ENCODE data around the gene OLFM2.
"Not testable (repeated sequence)": the region's sequence is repeated elsewhere in the genome, so short reads cannot be mapped to it uniquely, and the experiment has no call there.

The OLFM2 gene

DNA sequence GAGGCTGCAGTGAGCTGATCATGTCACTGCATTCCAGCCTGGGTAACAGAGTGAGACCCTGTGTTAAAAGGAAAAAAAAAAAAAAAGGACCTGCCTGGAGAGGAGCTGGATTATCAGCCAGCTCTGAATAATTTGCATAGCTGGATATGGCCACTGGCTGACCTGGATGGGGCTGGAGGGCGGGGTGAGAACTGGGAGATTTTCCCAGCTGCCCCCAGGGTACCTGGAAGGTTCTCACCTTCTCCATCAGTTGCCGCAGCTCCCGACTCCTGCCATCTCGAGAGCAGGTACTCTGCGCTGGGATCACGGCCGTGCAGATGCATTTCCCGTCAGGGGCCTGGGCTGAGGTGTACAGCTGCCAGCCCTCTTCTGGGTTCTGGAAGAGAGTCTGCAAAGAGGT is 75.9 kb downstream of the OLFM2 start:
- no peak for DNase-seq

DNA sequence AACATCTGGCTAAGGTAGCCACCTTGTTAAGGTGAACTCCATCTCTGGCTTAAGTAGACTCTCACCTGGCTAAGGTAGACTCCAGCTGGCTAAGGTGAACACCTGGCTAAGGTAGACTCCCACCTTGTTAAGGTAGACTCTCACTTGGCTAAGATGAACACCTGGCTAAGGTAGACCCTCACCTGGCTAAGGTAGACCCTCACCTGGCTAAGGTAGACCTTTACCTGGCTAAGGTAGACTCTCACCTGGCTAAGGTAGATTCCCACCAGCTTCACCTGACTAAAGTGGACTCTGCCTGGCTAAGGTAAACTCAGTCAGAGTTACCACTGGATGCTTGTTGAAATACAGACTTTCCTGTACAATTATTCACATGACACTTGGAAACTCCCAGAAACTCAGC is 77.5 kb downstream of the OLFM2 start:
- DNase-seq = no peak

DNA sequence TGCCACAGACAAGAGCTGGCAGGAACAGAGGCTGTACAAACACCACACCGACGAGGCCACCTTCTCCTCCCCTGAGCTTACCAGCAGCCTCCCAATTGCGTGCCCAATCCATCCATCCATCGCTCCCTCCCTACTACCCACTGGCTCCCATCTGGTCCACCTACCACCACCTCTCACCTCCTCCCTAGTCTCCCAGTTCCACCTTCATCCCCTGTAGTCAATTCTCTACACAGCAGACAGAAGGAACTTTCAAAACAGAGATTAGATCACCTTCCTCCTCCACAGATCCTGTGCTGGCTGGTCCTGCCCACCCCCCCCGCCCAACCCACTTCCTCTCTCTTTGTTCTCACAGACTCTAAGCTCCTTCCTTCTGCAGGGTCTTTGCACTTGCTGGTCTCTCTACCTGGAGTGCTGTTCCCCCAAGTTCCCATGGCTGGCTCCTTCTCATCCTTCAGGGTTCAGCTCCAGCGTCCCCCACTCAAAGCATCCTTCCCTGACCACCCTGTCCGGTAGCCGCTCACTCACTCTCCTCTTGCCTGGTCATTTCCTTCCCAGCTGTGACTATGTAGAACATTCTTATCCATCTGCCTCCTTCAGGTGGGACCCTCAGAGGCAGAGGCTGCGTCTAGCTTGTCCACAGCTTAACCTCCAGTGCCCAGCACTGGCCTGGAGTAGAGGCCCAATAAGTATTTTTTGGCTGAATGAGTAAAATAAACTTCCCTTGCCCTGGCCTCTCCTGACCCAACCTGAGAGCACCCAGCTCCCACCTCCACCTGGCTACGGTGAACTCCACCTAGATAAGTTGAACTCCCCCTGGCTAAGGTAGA is 78.2 kb downstream of the OLFM2 start:
- peak in 1 of 2 donors; percentile 25 for DNase-seq

DNA sequence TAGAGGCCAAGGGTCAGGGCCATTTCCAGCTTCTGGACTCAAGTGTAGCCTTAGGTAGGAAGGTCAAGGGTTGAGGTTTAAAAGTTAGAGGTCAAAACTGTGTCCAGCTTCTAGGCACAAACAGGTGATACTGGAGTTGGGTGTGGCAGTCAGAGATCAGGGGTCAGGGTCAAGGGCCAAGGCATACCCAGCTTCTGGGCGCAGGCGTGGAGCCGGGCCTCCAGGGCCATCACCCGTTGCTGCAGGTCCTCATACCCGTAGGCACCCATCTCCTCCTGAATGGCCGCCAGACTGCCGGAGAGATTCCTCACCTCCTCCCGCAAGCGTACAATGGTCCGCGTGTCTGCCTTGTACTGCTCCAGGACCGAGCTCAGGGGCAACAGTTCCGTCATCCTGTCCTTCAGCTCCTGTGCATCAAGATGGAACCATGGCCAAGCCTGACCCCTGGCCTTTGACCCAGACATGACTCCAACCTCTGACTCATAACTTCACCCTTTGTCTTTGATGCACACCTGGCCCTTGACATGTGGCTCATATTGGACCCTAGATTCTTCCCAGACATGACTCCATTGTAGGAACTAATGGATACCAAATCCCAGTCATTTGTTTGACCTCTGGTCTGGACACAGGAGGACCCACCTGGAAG is 79.1 kb downstream of the OLFM2 start:
- no peak for DNase-seq

DNA sequence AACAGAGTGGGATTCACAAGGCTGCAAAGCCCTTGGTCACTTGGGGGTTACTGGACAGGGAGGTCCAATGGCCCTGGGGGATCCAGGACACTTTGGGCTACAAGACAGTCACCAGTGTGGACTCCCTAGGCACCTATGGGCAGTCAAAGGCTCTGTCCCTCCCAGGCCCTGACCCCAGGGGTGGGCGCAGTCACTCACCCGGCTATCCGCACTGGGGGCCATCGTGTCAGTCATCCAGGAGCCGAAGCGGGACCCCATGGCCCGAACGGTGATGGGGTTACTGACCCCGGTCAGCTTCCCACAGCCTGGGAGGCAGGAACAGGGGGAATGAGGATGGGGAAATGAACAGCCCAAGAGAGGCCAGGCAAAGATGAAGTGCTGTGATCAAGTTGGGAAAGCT is 79.7 kb downstream of the OLFM2 start:
- DNase-seq = no peak

DNA sequence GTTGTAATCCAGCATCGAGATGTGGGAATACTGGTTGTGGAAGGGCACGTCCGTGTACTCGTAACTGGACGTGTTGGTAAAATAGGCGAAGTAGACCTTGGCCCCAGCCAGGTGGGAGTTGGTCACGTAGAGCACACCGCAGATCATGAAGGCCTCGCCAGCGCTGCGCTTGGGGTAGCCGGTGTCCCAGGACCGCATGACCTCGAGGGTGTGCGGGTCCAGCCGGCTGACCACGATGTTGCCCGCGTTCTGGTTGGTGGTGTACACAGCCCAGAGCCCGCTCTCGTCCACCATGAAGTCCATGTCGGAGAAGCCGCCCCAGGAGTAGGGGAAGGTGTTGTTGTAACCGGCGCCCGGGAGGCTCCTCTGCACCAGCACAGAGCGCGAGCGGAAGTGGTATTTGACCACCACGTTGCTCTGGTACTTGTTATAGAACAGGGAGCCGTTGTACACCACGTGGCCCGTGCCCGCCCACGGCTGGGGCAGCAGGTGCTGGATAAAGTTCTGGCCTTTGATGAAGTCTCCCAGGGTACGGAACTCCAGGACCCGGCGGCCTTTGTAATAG is 82.0 kb downstream of the OLFM2 start:
- DNase-seq = no peak

DNA sequence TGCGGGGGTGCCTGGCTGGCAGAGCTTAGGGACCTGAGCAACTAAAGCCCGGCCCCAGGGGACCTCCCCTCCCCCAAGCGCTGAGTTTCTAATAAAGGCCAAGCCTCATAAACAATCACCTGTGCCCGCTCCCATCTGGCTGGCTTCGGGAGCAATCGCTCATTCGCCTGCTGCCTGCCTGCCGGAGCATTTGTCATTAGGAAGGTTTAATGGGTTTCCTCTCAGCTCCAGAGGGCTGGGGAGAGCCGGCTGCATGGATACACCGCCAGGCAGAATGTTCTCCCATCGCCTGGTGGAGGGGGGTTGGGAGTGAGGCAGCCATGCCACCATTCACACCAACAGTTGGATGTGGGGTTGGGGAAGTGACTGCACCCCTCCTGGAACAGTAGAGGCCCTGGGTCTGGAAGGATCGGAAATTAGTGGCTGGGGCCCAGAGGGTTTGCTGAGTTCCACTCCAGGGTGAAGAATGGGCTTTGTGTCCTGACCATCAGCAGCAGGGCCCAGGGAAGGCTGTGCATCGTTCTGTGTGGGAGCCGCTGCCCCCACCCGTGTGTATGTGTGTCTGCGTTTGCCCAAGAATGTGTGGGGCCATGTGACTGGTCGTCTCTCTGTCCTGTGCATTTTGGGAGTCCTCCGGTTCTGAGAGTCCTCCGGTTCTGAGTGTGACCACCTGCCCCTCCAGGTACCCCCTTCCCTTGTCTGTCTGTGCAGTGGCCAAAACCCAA is 85.9 kb downstream of the OLFM2 start:
- no peak for DNase-seq

DNA sequence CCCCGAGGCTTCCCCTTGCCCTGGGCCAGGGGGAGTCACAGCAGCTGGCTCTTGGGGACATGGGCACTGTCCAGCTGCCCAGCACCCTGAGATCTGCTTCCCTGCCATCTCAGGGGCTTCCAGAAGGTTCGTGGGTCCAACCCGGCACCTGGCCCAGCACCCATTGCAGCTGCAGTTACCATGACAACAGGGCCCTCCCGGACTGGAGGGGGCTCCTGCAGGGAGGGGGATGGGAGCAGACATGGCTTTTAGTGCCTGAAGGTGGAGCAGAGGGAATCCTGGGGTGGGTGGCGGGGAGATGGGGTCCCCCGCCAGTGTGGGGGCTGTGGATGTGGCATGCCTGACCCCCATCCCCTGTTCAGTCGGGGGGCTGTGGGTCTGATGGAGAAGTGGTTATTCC is 86.5 kb downstream of the OLFM2 start:
- DNase-seq = no peak

DNA sequence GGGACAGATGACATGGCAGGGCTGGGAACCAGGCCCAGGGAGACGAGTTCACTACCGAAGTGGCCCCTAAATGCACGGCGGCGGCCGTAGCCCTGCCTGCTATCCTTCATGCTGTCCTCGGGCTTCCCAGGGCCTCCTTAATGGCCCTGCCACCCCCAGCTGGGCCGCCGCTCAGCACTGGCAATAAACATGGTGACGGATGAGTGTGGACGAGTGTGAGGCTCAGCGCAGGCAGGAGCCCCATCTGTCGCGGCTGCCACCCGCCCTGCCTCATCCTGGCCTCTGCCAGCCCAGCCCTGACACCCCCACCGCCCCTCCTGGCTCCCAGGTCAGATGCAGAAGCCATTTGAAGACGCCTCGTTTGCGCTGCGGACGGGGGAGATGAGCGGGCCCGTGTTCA is 87.6 kb downstream of the OLFM2 start:
- DNase-seq = no peak

DNA sequence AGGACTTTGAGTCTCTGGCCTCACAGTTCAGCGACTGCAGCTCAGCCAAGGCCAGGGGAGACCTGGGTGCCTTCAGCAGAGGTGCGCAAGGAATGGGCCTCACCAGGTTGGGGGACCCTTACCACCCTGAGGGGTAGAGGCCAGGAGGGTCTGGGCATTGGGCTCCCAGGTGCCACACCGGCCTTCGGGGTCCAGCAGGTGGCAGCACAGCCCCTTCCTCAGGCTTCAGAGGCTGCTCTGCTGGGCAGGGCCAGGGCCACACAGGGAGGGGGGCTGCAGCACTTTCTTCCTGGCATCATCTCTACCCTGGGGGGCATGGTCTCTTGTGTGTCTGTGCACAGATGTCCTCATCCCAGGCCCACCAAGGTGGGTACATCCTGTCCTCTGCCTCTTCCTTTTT is 88.3 kb downstream of the OLFM2 start:
- DNase-seq = no peak

DNA sequence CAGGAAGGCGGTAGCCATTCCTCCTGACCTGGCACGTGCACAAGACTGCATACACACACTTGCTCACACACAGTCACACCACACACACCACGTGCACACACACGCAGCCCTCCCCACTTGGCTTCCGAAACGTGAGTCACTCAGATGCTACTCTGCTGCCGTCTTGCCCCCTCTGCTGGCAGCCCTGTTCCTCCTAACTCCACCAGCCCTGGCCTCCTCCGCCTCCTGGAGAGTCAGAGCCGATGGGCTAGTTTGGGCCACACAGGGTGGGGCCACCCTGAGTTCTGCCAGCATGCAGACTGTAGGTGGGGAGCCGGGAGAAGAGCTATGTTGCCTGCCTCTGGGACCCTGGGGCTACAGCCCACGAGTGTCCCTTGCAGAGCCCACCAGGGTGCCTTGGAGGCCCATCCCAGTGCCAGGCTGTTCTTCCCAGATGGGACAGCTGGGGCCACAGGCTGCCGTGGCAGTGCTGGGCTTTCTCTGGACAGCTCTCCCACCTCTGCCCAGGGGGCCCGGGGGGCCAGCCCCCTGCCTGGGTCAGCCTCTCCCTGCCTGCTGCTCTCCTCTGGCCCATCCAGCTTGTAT is 89.1 kb downstream of the OLFM2 start:
- DNase-seq = peak in 1 of 2 donors; percentile 8

DNA sequence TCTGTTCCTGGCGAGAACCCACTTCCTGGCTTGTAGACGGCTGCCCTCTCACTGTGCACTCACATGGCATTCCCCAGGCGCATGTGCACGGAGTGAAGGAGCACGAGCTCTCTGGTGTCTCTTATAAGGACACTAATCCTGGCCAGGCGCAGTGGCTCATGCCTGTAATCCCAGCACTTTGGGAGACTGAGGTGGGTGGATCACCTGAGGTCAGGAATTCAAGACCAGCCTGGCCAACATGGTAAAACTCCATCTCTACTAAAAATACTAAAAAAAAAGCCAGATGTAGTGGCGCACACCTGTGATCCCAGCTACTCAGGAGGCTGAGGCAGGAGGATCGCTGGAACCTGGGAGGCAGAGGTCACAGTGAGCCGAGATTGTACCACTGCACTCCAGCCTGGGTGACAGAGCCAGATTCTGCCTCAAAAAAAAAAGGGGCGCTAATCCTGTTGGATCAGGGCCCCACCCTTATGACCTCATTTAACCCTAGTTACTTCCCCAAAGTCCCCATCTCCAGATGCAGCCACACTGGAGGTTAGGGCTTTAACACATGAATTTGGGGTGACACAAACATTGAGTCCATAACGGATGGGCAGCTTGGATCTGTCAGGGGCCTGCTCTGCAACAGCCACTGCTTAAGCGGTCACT is 92.6 kb downstream of the OLFM2 start:
- not testable (repeated sequence) for DNase-seq

DNA sequence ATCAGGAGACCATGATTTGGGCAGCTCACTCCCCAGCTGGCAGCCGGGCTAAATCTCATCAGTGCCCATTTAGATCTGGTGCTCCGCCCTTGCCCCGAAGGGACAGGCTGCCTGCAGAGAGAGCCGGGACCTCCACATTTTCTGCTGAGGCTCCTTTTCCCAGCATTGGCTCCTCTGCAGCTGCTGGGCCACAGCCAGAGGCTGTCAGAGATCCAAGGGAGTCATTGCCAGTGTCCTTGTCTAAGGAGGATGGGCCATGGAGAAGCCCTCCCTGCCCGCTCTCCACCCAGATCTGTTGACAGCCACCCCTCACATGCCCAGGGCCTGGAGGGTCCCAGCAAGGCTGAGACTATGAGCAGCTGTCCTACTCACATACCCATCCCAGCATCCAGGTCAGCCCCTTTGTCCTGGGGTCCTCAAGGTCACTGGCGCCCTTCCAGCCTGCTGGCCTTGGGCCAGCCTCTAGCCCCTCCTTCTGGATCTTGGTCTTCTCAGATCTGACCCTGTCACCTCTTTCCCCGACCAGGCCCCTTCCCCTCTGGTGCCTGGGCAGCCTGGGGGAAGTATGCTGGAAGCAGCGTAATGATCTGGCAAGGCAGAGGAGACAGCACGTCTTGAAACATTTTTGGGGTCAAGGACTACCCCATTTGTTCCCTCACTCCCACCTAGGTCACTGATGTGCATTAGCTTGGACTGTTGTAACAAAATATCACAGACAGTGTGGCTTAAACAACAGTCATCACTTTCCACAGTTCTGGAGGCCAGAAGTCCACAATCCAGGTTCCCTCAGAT is 93.3 kb downstream of the OLFM2 start:
- no peak for DNase-seq

DNA sequence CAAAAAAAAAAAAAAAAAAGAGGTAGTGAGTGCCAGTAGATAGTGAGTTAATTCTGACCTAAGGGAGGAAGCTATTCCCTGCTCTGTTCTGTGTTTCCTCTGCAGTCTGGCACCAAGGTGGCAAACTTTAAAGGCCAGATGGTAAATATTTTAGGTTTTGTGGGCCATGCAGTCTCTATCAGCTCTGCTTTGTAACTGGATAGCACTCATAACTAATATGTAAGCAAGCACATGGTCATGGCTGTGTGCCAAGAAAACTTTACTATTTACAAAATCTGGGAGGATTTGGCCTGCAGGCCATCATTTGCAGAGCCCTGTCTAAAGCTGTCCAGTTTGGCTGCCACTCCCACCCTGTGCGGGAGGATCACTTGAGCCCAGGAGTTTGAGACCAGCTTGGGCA is 96.9 kb downstream of the OLFM2 start:
- DNase-seq = no peak

DNA sequence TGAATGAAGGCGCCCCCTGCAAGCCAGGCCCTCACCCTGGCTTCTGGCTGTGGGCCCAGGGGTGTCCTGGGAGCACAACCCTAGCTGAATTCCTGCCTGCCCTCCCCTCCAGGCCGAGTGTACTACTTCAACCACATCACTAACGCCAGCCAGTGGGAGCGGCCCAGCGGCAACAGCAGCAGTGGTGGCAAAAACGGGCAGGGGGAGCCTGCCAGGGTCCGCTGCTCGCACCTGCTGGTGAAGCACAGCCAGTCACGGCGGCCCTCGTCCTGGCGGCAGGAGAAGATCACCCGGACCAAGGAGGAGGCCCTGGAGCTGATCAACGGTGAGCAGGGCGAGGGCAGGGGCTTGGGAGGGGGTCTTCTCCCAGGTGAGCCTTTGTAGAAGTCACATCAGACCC is 98.0 kb downstream of the OLFM2 start:
- DNase-seq = no peak

DNA sequence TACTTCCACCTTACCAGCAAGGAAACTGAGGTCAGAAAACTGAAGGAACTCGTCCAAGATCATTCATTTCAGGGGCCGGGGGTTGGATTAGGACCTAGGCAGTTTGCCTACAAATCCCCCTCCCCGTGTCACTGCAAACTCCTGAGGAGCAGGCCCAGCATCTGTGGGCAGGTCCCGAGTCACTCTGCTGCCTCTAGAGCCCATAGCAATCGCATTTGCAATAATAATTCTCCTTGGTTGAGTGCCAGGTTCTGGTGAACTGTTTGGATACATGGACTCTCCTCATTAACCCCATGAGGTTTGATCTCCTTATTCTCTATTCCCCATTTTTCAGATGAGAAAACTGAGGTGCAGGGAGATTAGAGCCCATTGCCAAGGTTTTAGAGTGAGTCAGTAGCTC is 100.3 kb downstream of the OLFM2 start:
- DNase-seq = peak; percentile 11 to 16

DNA sequence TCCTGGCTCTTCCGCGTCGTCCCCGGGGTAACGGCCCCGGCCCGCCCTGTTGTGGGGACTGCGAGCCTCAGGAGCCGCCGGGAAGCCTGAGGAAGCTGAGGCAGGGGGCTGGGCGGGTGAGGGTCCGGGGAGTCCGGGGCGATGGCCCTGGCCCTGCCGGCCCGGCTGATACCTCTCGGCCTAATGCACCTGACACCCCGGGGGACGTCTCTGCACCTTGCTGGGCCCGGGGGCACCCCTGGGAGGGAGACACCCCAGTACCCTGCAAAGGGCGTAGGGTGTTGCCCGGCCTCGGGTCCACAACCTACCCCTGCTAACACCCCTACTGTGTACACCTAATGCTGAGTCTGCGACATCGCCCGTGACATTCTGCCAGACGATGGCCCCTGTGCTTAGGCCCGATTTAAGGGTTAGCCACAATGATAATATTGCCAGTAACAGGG is 100.8 kb downstream of the OLFM2 start:
- no peak for DNase-seq

DNA sequence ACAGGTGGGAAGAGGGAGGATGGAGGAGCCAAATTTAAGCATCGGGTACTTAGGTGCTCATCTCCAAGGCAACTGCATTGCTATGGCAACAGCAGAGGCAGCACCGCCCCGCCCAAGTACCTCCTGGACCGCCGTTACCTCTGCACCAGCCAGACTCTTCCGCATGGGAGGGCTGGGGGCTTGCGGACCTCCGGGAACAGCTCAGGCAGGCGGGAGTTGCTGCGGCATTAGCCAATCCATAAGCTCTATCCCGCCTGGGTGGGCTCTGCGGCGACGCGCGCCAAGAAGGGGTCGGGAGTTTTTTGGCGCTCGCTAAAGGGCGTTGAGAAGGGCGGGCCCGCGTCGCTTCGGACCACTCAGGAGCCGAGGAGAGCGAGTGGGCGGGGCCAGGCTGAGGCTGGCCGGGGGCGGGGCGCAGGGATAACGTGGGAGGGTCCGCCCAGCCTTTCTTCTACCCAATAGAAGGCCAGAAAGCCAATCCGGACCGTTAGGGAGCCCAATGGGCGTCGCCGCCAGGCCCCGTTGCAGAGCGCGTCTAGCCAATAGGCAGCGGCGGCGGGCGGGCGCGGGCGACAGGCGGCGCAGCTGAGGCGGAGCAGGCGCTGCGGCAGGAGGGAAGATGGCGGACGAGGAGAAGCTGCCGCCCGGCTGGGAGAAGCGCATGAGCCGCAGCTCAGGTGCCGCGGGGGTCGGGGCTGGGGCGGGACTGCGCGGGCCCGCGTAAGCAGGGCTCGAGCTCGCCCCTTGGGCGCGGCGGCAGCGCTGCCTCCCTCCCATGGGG is 101.4 kb downstream of the OLFM2 start, which contains the start of gene PIN1:
PIN1 (plus strand) TSS at position 593 of the 781 bp plus-strand sequence; CDS start at position 620, 27 bp downstream.
- DNase-seq = peak; percentile 99

DNA sequence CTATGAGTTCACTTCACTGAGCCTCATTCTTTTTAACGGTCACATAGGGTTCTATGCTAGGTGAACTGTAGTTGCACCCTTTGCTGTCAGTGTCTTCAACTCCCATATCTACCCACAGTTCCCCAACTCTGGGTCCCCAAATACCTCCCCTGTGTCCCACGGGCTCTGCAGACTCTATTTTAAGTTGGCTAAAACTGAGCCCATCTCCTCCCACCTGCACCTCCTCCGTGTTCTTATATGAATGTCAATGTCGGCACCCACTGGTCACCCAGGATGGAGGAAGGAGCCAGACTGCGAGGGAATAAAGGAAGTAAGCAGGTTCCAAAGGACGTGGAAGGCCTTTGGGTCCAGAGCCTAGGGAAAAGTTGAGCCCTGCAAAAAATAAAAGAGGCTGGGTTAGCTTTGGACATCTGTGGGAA is 102.0 kb downstream of the OLFM2 start:
- no peak for DNase-seq

DNA sequence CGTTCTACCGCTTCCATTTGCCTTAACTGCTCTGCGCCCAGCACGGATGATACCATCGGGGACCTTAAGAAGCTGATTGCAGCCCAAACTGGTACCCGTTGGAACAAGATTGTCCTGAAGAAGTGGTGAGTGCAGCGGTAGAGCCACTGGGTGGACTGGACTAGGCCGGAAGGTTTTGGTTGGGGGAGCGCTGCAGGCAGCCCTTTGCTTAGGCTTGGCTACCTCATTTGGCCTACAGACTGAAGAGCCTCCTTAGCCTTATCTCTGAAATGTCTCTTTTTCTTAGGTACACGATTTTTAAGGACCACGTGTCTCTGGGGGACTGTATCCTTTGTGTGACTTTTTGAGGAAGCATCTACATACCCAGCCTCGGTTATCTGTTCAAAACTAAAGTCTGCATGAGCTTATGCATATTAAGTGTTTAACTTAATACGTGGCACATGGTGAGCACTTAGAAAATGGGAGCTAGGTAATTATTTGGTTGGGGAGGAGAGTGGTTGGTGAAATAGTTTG is 107.7 kb downstream of the OLFM2 start:
- DNase-seq = no peak
